ENCODE data around the gene CAPNS1.

Gene CAPNS1

GRCh38 chr19:36139473-36140303 lies at the start of gene CAPNS1:
TSS of gene CAPNS1 (plus strand) at chr19:36140066. CDS start at chr19:36141012, 946 bp downstream.
- peak; percentile 65 to 82 (median 78) for DNase-seq

- no peak for DNase-seq
Observed at GRCh38 chr19:36090910-36091695, 48.8 kb upstream of the CAPNS1 start.

DNA sequence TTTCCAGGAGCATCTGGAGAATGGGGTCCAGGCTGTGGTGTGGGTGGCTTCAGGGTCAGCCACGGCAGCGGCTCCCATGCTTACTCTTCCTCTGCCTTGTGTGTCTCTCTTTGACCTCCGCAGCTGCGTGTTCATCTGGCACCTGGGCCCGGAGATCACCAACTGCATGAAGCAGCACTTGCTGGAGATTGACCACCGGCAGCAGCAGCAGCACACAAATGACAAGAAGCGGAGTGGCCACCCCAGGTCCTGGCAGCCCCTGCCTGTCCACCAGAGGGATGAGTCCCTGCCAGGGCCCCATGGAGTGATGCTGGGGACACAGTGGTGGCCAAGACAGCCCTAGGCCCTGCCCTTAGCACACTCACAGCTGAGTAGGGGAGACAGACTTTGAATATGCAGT lies 47.3 kb upstream of the CAPNS1 start:
- no peak for DNase-seq

DNA sequence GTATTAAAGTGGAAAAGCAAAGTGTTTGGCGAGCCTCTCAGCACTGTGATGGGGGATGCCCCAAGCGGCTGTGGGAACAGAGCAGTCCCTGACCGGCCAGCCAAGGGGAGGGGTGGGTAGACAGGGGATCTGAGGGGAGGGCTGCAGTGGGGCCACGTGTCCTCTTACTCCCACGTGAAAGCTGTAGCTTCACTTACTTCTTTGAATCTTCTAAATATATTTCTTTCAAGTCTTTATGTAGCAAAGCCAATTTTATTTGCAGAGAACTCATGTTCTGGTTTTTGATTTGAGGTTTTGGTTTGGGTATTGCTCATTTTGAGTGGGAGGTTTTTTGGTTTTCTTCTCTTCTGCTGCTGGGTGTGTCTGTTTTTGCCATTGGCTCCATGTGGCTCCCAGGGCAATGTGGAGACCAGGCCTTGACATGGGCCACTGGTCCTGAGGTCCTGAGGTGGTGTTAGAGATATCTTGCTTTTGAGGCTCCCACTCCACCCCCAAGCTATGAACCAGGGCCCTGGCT lies 46.7 kb upstream of the CAPNS1 start:
- DNase-seq = no peak

DNA sequence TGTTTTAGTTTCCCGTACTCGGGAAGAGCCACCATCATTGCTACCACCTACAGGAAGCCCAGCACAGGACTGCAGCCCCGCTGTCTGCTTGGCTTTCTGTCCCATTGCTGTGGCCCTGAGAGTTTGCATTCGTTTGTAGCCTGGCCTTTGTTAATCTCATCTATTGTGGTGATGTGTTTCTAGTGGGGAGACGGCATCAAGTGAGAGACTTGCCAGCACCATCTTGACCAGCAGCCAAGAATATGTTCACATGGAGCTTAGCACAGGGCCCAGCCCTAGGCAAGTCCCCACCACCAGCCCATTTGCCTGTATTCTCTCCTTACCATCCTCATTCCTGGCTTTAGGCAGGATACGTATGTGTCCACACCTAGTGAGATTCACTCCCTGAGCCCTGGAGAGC lies 46.2 kb upstream of the CAPNS1 start:
- DNase-seq = no peak

GRCh38 chr19:36097036-36097435 lies 42.8 kb upstream of the CAPNS1 start:
- no peak for DNase-seq

DNA sequence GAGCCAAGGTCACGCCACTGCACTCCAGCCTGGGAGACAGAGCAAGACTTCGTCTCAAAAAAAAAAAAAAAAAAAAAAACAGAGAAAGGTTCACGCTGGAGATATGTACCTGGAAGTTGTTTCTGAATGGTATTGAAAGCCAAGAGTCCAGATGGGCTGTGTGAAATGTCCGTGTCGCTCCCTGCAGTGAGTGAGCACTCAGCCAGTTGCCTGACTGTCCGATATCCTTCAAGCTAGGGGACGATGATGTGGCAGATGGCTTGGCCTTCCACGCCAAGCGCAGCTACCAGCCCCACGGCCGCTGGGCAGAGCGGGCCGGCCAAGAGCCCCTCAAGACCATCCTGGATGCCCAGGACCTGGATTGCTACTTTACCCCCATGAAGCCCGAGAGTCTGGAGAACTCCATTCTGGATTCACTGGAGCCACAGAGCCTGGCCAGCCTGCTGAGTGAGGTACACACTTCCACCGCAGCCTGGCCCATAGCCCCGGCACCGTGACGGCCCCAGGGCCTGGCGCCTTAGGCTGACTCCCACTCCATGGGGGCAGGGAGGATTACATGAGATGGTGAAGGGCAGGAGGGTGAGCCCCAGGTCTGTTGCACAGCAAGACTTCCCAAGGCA lies 40.6 kb upstream of the CAPNS1 start:
- DNase-seq = no peak

- DNase-seq = no peak
Observed at GRCh38 chr19:36100476-36100875, 39.4 kb upstream of the CAPNS1 start.

DNA sequence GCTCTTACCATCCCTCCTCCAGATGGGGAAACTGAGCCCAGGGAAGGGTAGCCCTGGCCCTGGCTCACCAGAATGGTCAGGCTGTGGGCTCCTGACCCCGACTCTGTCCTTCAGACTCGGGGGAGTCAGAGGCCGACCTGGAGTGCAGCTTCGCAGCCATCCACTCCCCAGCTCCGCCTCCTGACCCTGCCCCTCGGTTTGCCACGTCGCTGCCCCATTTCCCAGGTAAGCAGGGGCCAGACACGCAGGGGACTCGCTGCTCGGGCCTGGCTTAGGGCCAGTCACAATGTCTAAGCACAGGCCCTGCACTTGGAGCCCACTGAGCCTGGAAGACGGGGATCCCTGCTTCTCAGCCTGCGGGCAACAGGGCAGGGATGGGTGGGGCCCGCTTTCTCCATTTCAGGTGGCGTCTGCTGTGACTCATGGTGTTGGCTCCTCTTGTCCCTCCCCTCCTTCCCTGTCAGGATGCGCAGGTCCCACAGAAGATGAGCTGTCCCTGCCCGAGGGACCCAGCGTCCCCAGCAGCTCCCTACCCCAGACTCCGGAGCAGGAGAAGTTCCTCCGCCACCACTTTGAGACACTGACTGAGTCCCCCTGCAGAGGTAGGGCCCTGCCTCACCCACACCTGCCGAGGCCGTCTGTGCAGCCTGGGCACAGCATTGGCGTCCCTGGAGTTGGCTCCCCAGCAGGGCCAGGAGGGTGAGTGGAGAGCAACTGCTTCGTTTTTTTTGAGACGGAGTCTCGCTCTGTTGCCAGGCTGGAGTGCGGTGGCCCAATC lies 38.1 kb upstream of the CAPNS1 start:
- DNase-seq = no peak

DNA sequence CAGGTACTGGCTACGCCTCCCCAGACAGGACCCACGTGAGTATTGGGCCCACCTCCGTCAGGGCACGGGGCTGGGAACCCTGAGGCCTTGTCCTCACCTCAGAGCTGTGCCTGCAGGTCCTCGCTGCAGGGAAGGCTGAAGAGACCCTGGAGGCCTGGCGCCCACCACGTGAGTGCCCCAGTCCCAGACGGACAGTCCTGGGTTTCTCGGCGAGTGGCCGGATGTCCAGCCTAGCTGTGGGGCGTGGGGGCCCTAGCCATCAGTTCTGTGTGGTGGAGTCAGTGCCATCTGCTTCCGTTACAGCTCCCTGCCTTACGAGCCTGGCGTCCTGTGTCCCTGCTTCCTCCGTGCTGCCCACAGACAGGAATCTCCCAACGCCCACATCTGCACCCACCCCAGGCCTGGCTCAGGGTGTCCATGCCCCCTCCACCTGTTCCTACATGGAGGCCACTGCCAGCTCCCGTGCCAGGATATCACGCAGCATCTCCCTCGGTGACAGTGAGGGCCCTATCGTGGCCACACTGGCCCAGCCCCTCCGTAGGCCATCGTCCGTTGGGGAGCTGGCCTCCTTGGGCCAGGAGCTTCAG lies 36.7 kb upstream of the CAPNS1 start:
- no peak for DNase-seq

- no peak for DNase-seq
Observed at GRCh38 chr19:36103842-36104552, 35.9 kb upstream of the CAPNS1 start.

DNA sequence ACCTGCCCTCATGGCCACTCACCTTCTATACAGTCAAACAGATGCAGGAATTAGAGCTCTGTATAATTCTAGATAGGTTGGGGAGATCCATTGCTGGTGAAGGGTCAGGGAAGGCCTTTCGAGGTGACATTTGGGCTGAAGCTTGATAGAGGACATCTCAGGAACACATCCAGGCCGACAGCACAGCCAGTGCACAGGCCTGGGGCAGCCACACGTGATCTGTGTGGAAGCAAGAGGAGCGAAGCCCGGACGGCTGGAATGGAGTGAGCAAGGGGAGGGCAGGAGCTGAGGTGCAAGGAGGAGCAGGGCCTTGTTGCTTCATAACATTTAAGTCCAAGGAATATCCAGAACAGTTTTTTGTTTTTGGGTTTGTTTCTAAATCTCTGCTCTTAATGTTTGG lies 33.4 kb upstream of the CAPNS1 start:
- no peak for DNase-seq

DNA sequence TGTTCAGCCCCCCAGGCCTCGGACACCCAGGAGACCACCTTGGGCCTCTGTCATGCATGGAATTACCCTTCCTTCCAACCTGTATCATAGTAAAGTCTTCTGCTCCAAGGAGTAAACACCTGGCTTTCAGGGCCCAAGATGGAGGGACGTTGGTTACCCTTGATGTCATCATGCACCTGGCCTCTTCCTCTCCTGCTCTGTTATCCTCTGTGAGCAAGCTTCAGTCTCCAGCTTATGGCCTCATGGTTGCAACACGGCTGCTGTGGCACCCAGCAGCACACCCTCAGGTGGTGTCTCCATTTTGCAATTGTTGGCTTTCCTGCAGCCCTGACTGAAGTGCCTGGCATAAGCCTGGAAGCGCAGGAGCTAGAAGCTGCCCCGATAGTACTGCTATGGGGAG lies 32.9 kb upstream of the CAPNS1 start:
- no peak for DNase-seq

- no peak for DNase-seq
Observed at GRCh38 chr19:36108684-36109083, 31.2 kb upstream of the CAPNS1 start.

DNA sequence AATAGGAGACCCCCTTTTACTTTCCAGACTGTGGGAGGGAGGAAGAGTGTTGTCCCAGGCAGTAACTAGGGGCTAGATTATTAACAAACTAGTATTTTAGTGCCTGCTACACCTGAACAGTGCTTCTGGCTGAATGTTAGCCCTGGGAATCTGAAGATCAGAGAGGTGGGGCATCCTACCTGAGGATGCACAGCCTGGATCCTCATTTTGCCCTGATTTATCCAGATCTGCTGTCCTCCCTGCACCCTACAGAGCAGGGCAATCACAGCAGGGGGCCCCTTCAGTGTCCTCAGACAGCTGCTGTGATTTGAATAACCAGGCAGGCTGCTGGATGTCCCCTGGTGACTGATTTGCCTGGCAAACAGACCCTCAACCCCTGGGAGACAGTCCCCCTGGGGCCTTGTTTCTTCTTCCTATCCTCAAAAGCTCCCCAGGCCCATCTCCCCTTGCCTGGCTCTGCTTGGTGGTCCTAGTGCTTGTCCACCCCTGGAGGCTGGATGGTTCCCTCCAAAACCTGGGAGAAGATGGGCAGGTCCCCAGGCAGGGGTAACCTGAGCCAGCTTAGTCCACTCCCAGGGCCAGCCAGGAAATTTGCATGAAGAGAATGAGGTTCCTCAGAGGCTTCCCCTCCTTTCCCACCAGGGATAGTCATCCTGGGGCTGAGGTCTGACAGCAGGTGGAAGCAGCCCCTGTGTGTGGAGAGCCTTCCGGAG lies 29.2 kb upstream of the CAPNS1 start, which contains the start of gene OVOL3:
Gene OVOL3, plus strand, starts transcription at position 657 of the 713 bp plus-strand sequence. CDS start 60 bp downstream, outside the sequence.
- DNase-seq = no peak

DNA sequence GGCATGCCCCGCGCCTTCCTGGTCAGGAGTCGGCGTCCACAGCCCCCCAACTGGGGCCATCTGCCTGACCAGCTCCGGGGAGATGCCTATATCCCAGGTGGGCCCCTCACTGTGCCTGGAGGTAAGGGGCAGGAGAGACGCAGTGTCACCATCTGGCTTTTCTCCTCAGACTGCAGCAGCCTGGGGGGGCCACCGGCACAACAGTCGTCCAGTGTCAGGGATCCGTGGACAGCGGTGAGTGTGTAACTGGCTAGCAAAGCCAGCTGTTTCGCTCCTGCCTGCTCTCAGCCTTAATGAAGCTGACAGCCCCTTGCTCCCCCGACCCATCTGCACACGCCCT lies 28.7 kb upstream of the CAPNS1 start:
- no peak for DNase-seq

DNA sequence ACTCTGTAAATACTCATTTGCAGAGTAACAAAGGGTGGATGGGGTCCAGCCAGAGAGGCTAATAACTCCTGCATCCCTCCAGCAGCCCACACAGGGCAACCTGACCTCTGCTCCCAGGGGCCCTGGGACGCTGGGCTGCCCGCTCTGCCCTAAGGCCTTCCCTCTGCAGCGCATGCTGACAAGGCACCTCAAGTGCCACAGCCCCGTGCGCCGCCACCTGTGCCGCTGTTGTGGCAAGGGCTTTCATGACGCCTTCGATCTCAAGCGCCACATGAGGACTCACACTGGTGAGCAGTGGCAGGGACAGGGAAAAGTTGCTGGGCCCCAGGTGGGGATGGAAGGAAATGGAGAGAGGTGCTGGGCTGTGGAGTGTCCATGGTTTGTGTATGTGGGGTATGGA lies 27.2 kb upstream of the CAPNS1 start:
- DNase-seq = no peak

DNA sequence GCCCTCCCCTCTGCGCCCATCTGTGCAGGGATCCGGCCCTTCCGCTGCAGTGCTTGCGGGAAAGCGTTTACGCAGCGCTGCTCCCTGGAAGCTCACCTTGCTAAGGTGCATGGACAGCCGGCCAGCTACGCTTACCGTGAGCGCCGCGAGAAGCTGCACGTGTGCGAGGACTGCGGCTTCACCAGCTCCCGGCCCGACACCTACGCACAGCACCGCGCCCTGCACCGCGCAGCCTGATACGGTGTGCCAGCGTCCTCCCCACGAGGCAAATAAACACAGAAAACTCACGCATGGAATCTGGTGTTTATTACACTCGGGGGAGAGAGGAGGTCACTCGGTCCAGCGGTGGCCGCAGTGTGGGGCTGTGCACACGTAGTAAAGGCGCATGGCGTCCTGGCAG lies 26.4 kb upstream of the CAPNS1 start:
- DNase-seq = no peak

GRCh38 chr19:36113894-36114720 lies 25.8 kb upstream of the CAPNS1 start:
- no peak for DNase-seq

Measured in activated naive CD4-positive, alpha-beta T cell (primary cell).